Caco-2 (cell line): ENCODE measurements around the gene CST9. TPM values are rescaled to one million over a fixed set of nuclear protein-coding genes. Genes with fewer than 3 reads are reported as not detected.
"Not testable (repeated sequence)": the region's sequence is repeated elsewhere in the genome, so short reads cannot be mapped to it uniquely, and the experiment has no call there.

Experiments
- BruUV-seq: library from RNA; stranded (reverse); fragments of 400-500 nt; replicated peaks from 2 replicates; lab custom pipeline; 2021; lab: Mats Ljungman, UMichigan
- CTCF ChIA-PET: fragments of 300-600 bp; sonication (Branson Sonifier 250); formaldehyde crosslinking; loops from one replicate; lab custom pipeline; 2022; ENCODE audit warnings: antibody characterized with exemption; lab: Charles Lee
- POLR2A ChIA-PET: fragments of 300-600 bp; sonication (Branson Sonifier 250); formaldehyde crosslinking; loops from one replicate; lab custom pipeline; 2022; ENCODE audit warnings: antibody characterized with exemption; lab: Charles Lee
- DNase-seq, 2 experiments: peaks; one replicate each; pipeline versions ENCODE4 v3.0.0 to v3.0.0-alpha.2; 2020 to 2022
- H3K27me3 ChIP-seq: replicated peaks from 2 replicates; pipeline ENCODE4 v1.6.0; 2011; ENCODE audit warnings: low read length; ENCODE audit not compliant: control insufficient read depth, insufficient read depth
- H3K36me3 ChIP-seq: 2 replicates; pipeline ENCODE4 v1.5.1; 2011; ENCODE audit warnings: low read length; ENCODE audit not compliant: control insufficient read depth, insufficient read depth
- H3K4me1 ChIP-seq: fragments of 250-450 bp; sonication (Bioruptor Pico); 2 replicates; pipeline ENCODE4 v1.5.1; 2020; ENCODE audit warnings: mild to moderate bottlenecking
- H3K4me3 ChIP-seq: 2 replicates; pipeline ENCODE4 v1.5.1; 2011; ENCODE audit warnings: low read depth, mild to moderate bottlenecking, control low read depth, low read length
- H3K9me3 ChIP-seq: fragments of 250-450 bp; sonication (Bioruptor Pico); 2 replicates; pipeline ENCODE4 v1.5.1; 2020; ENCODE audit warnings: mild to moderate bottlenecking, moderate library complexity
- H3K27ac Mint-ChIP-seq: one replicate; pipeline ENCODE4 v1.8.0; 2022; ENCODE audit warnings: mixed read lengths; ENCODE audit not compliant: unreplicated experiment
- H3K27me3 Mint-ChIP-seq: one replicate; pipeline ENCODE4 v1.8.0; 2022; ENCODE audit warnings: mixed read lengths; ENCODE audit not compliant: insufficient read depth, unreplicated experiment
- H3K36me3 Mint-ChIP-seq: one replicate; pipeline ENCODE4 v1.8.0; 2022; ENCODE audit warnings: mild to moderate bottlenecking, mixed read lengths; ENCODE audit not compliant: insufficient read depth, unreplicated experiment
- H3K4me1 Mint-ChIP-seq: one replicate; pipeline ENCODE4 v1.8.0; 2022; ENCODE audit warnings: low read depth, mixed read lengths; ENCODE audit not compliant: unreplicated experiment
- H3K4me3 Mint-ChIP-seq: one replicate; pipeline ENCODE4 v1.8.0; 2022; ENCODE audit warnings: mild to moderate bottlenecking, moderate library complexity, mixed read lengths; ENCODE audit not compliant: unreplicated experiment
- H3K9me3 Mint-ChIP-seq: one replicate; pipeline ENCODE4 v1.8.0; 2022; ENCODE audit warnings: mixed read lengths; ENCODE audit not compliant: unreplicated experiment
- CTCF ChIP-seq, 2 experiments: fragments of 200-600 bp in 1 of 2; IDR thresholded peaks; 1 replicate in 1 of 2; 2 replicates in 1 of 2; pipeline versions ENCODE4 v1.5.1 to v1.8.0; 2011 to 2022; ENCODE audit warnings: antibody characterized with exemption in 1 of 2, control low read depth in 1 of 2, inconsistent platforms in 1 of 2, low read depth in 1 of 2, low read length in 1 of 2, mild to moderate bottlenecking in 1 of 2, moderate library complexity in 1 of 2; ENCODE audit not compliant: insufficient read depth in 1 of 2, severe bottlenecking in 1 of 2, unreplicated experiment in 1 of 2
- intact Hi-C: fragments of 100-400 bp; cut with micrococcal nuclease; formaldehyde crosslinking; loops from one replicate; pipeline ENCODE4 v1.10.0; 2022; ENCODE audit not compliant: unreplicated experiment
- total RNA-seq: library from RNA; stranded (reverse); gene quantifications from 2 replicates; pipeline ENCODE4 v1.2.3, GENCODE V29; 2022

The CST9 gene
- total RNA-seq, 1 experiment from 2014 or later, result not detected

GRCh38 chr20:23623666-23624323, 18.1 kb upstream of the CST9 start:
- Mint-ChIP-seq H3K36me3 (peaks cover 3% of the 10 kb centered on the region), H3K4me1 (peaks cover 25% of the 10 kb centered on the region), H3K9me3 (no peaks in the 10 kb centered on the region), H3K4me3 (no peak overlapping the region), H3K27me3 (no peaks in the 10 kb centered on the region), H3K27ac (no peak overlapping the region)
- no TSS peak for BruUV-seq
- Histone ChIP-seq H3K9me3 (no peaks in the 10 kb centered on the region), H3K36me3 (no peaks in the 10 kb centered on the region), H3K4me1 (peaks cover 18% of the 10 kb centered on the region), H3K4me3 (no peak overlapping the region), H3K27me3 (no peaks in the 10 kb centered on the region)
- intact Hi-C loops, result no loop called here
- CTCF ChIA-PET, result no interaction called here
- POLR2A ChIA-PET, result no interaction called here
- no peak for TF ChIP-seq CTCF (IDR thresholded peaks at IDR 0.05; ENCODE audit: insufficient read depth in 1 of 2, low read depth in 1 of 2, low read length in 1 of 2, severe bottlenecking in 1 of 2, unreplicated experiment in 1 of 2)
- DNase-seq, result no peak

GRCh38 chr20:23622839-23623343, 17.2 kb upstream of the CST9 start:
- DNase-seq, result no peak
- Mint-ChIP-seq H3K9me3 (no peaks in the 10 kb centered on the region), H3K4me1 (peaks cover 25% of the 10 kb centered on the region), H3K27ac (peak overlapping the region; percentile 58), H3K36me3 (no peaks in the 10 kb centered on the region), H3K27me3 (no peaks in the 10 kb centered on the region), H3K4me3 (peak overlapping the region; percentile 58)
- Histone ChIP-seq H3K9me3 (no peaks in the 10 kb centered on the region), H3K27me3 (no peaks in the 10 kb centered on the region), H3K36me3 (no peaks in the 10 kb centered on the region), H3K4me1 (peaks cover 17% of the 10 kb centered on the region), H3K4me3 (no peak overlapping the region)
- ChIA-PET CTCF (interaction anchor here (0.6 to 1.0 kb wide), 2 partner anchors 16 to 272 kb away, joined by 3 to 4 read pairs; no protein-coding TSS in a partner anchor), POLR2A (no interaction called here)
- no peak for TF ChIP-seq CTCF (IDR thresholded peaks at IDR 0.05; ENCODE audit: insufficient read depth in 1 of 2, low read depth in 1 of 2, low read length in 1 of 2, severe bottlenecking in 1 of 2, unreplicated experiment in 1 of 2)
- intact Hi-C loops, result no loop called here
- BruUV-seq, result no TSS peak

- H3K36me3 Mint-ChIP-seq, H3K27me3 Mint-ChIP-seq, H3K9me3 Mint-ChIP-seq, DNase-seq, H3K27ac Mint-ChIP-seq, BruUV-seq, POLR2A ChIA-PET, H3K27me3 ChIP-seq, intact Hi-C loops, H3K36me3 ChIP-seq, H3K9me3 ChIP-seq, H3K4me3 Mint-ChIP-seq, H3K4me3 ChIP-seq: not testable (repeated sequence)
- peaks cover 17% of the 10 kb centered on the region for H3K4me1 ChIP-seq
- peaks cover 25% of the 10 kb centered on the region for H3K4me1 Mint-ChIP-seq
- CTCF ChIA-PET, result interaction anchor here (0.6 to 1.0 kb wide), 2 partner anchors 15 to 271 kb away, joined by 3 to 4 read pairs; no protein-coding TSS in a partner anchor
These were observed 16.7 kb upstream of the CST9 start for GRCh38 chr20:23622401-23622800.

- H3K4me1 ChIP-seq, H3K27me3 Mint-ChIP-seq, H3K36me3 Mint-ChIP-seq, DNase-seq, H3K36me3 ChIP-seq, H3K27ac Mint-ChIP-seq, H3K4me3 Mint-ChIP-seq, BruUV-seq, POLR2A ChIA-PET, H3K9me3 Mint-ChIP-seq, H3K27me3 ChIP-seq, H3K4me3 ChIP-seq, H3K9me3 ChIP-seq, intact Hi-C loops, CTCF ChIA-PET: not testable (repeated sequence)
- peaks cover 18% of the 10 kb centered on the region for H3K4me1 Mint-ChIP-seq
These were observed 15.1 kb upstream of the CST9 start for GRCh38 chr20:23620670-23621386.
